HG03045 (cell line): ENCODE data around the gene GOSR2.
"Not testable (repeated sequence)": the region's sequence is repeated elsewhere in the genome, so short reads cannot be mapped to it uniquely, and the experiment has no call there.

Experiments used
- ATAC-seq: cut with Tn5 transposase; IDR thresholded peaks from one replicate; pipeline ENCODE4 v1.9.1; 2021; ENCODE audit warnings: mild to moderate bottlenecking, moderate library complexity; ENCODE audit not compliant: unreplicated experiment

The GOSR2 gene

DNA sequence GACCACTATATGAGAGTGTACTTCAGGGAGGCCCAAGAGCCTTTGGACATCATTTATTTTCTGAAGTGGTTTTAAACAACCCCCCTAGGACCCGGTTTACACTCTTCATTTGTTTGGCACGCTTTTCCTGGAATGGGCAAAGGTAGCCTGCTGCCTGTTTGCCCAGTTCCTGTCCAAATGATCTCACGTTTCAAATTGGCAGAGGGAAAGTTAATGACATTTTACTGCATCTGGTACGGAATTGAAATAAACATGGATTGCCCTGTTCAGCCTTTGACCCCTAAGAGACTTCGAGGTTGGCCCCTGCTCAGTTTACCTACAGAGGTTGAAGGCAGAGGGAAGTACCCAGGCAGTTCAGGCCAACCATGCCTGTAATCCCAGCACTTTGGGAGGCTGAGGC lies 61.9 kb downstream of the GOSR2 start:
- ATAC-seq, result no peak

DNA sequence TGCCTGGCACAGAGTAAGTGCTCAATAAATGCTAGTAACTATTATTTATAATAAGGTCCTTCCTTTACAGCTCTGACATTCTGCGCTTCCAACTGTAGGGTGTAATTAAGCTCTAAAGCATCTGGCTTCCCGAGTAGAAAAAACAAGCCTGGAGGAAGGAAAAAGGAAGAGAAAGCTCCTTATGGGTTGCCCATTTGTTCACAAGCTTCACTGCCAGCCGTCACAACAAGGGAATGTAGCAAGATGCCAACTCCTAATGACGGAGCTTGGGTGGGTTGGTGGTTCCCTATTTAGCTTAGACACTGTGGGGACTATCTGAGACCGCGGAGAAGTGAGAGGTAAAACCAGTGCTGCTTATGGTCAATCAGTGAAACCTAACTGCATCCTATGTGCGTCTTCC lies 63.4 kb downstream of the GOSR2 start:
- ATAC-seq, result no peak

DNA sequence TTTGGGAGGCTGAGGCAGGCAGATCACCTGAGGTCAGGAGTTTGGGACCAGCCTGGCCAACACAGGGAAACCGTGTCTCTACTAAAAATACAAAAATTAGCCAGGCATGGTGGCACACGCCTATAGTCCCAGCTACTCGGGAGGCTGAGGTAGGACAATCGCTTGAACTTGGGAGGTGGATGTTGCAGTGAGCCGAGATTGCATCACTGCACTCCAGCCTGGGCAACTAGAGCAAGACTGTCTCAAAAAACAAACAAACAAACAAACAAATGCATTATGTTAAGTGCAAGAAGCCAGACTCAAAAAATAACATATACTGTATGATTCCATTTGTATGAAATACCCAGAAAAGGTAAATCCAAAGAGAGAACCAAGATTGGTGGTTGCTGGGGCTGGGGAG lies 65.0 kb downstream of the GOSR2 start:
- not testable (repeated sequence) for ATAC-seq

DNA sequence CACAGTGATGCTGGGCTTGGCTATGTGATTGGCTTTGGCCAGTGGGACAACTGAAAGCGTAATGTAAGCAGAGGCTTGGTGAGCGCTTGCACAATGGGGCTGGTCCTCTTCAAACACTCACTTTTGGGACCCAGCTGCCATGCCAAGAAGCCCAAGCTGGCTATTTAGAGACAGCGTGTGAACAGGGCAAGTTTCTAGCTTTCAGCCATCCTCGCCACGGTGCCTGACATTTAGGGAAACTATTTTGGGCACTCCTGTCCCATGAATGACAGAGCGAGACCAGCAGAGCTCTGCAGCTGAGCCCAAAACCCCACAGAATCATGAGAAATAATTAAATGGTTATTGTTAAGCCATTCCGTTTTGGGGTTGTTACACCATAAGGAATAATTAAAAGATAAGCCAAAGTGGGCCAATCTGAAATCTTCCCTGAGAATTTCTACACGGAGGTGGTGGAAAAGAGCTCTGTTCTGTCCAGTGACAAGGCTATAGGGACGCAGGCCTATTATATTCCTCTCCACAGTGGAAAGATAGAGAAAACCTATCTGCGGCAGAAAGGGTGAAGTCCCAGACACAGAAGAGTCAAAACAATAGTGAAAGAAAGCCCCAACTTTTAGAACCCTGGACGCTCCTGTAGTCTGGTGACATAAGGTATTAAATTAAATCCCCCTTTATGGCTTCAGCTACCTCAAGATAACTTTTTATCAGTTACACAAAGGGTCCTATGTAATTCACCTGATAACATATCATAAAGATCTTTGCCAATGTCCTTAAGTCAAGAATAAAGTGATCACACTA lies 66.9 kb downstream of the GOSR2 start:
- no peak for ATAC-seq

DNA sequence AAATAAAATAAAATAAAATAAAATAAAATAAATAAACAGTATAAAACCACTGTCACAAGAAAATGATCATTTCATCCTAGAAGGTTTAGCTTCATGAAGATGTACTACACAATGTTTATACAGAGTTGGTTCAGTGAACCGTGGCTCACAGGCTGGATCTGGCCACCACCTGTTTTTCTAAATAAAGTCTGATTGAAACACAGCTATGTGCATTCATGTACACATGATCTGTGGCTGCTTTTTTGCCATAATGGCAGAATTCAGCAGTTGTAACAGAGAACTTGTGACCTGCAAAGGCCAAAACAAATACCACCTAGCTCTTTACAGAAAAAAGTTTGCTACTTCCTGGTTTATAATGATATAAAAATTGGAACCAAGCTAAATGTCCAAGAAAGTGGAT lies 68.7 kb downstream of the GOSR2 start:
- ATAC-seq, result no peak
